ENCODE data around the gene TMEM51.

Gene TMEM51

DNA sequence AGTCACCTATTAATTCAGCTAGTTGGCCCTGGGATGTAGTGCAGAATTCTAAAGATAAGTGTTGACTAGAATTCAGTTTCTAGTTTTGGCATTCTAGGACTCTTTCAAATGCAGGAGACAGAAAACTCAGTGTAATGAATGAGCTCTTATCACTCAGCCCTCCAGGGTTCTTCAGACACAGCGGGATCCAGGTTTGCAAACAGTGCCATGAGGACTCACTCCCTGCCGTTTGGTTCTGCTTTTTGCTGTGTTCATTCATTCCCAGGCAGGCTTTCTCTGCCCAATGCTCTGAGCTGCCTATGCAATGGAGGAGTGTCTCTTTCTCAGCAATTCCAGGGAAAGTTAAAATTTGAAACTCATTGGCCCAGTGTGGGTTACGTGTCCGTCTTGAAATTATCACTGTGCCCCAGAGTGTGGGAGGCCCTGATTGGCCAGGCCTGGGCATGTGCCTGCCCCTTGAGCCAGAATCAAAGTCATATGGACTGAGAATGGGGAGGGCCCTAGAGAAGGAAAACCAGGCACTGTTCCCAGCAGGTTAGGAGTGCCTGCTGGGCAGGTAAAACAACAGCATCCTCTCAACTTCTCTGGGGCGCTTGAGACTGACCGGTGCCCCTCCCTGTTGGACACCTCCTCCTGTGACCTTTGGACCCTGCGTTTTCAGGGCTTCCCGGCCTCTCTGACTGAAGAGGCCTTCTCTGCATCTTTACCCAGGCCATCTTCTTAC is 43.4 kb downstream of the TMEM51 start:
- DNase-seq (ENCODE audit: low read depth): no peak

DNA sequence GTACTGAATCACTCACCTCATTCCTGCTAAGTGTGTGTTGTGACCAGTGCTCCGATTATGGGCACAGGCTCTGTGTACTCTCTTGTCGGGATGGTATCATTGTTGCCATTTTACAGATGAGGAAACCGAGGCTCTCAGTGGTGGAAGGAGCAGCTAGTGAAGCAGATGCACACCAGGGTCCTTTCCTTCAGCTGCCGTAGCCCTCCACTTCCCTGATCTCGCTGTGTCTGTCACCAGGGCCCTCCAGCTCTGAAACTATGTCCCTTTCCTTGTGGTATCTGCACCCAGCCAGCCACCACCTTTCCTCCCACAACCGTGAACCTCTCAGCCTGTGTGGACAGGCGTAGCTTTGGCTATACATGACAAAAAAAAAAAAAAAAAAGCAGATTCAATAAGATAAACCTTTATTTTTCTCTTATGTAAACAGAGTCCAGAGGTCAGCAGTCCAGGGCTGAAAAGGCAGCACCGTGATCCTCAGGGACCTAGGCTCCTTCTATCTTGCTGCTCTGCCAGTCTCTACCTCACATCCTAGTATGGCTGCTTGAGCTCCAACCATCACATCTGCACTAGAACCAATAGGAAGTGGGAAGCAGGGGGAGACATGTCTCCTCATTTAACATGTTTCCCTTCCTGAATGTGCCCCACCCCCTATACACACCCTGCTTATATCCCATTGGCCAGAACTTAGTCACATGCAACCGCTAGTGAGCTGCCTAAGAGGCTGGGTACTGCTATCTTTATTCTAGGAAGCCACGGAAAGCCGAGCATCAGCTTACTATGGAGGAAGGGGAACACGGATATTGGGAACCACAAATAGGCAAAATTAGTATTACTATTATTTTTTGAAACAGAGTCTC is 44.3 kb downstream of the TMEM51 start:
- no peak for DNase-seq (ENCODE audit: low read depth)

DNA sequence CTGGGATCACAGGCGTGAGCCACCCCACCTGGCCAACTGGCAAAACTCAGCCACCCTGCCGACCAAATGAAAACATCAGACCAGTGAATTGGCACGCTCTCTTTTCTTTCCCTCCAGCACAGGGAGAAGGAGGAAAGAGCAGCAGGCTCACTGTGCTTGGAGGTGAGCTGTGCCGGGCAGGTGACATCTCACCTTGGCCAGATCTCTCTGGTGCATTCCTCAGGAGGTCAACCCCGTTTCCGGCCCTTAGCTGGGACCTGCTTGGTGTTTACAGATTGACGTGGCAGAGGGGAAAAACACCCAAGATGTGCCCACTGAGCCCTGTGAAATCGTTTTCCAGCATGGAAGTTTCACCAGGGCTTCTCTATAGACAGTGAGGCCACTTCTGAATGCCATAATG is 45.1 kb downstream of the TMEM51 start:
- DNase-seq (ENCODE audit: low read depth): no peak

DNA sequence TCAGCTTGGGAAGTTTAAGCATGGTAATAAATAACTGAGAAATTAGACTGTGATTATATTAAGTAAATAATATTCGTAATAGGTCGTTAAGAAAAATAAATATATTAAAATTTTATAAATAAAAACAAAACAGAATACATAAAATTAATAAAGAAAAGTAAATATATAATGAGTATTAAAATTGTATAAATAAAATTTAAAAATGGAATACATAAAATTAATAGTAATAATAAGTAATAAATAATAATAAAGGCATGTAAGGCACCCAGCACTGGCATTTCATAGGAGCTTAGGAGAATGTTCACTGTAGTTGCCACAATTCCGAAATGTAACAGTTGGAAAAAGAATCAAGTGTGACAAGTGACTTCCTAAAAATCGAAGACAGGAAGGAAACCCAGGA is 47.7 kb downstream of the TMEM51 start:
- no peak for DNase-seq (ENCODE audit: low read depth)

DNA sequence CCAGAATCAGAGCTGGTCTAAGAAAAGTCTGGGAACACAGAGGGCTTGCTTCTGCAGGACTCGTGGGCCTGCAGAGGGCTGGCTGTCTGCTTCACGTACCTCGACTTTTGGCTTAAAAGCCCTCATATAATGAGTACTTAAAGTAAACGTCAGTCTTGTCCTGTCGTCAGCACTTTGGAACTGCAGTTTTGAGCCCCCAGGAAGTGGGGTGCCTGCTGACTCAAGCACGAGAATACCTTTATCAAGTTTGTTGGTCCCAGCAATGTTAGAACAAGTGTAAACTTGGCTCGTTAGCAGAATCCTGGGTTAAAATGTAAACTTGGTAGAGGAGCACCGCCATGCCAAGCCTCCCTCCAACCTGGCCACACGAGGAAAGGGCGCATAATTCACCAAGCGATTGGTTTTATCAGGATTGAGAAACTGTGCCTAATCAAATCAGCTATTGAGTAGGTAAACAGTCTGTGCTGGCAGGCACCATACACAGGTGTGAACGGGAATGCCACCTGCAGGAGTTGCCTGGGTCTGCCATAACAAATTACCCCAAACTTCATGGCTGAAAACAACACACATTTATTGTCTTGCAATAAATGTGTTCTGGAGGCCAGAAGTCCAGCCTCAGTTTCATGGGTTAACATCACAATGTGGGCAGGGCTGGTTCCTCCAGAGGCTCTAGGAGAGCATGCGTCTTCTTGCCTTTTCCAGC is 48.5 kb downstream of the TMEM51 start:
- DNase-seq (ENCODE audit: low read depth): no peak

DNA sequence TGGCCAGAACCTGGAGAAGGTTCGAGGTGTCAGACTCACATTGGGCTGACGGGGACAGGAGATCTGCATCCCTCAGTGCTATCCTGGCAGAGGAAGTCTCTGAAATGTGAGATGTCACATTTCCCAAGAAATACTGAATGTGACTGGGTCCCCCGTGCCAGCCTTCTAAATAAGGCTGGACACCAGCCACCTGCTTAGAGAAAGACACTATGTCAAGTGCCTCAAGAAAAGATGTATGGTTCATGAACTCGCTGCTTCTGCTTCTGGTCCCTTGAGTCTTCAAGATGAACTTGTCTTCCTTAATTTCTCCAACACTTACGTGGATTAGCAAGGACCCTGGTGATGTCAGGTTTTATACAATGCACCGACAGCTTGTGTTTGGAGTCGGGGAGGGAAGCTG is 51.4 kb downstream of the TMEM51 start:
- DNase-seq (ENCODE audit: low read depth): no peak

DNA sequence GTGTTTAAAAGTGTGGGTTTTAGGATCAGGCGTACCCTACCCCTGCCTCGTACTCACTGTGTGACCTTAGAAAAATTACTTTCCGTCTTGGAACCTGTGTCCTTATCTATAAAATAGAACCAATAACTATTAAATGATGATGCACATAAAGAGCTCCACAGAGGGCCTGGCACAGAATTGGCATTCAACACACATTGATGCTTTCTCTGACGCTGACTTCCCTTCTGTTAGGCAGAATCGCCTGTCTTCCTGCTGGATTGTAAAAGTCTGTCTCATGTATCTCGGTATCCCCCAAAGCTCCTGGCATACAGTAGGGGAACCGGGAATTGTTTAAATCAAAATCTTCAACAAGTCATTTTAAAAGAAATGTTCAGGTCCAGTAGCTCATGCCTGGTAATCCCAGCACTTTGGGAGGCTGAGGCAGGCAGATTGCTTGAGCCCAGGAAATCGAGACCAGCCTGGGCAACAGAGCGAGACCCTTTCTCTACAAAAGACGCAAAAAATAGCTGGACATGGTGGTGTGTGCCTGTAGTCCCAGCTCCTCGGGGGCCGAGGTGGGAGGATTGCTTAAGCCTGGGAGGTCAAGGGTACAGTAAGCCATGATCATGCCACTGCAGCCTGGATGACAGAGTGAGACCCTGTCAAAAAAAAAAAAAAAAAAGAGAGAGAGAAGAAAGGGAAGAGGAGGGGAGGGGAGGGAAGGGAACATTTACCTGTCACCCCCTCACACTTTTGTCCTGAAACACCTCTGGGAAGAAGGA is 52.2 kb downstream of the TMEM51 start:
- no peak for DNase-seq (ENCODE audit: low read depth)

DNA sequence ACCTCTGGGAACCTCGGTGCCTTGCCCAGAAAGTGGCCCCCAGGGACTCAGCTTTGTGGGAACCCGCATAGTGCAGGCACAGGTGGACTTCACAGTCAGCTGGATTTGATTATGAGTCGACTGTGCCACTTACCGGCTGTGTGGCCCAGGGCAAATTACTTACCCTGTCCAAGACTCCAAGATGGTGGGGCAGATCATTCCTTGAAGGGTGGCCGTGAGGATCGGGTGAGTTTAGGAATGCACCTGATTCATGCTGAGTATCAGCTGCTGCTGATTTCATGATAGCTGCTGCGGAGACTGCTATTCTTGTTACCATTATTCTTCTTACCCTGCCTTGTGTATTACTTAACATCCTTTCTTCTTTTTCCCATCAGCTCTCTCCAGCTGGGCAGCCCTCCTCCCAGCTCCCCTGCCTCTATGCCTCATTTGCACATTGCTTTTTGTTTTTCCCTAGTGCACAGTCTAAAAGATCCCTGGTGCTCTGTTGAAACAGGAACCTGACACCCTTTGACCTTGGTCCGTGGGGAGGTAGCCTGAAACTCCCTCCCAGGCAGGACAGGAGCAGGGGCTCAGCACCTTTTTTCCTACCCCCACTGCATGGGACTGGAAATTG is 53.0 kb downstream of the TMEM51 start:
- DNase-seq (ENCODE audit: low read depth): no peak

DNA sequence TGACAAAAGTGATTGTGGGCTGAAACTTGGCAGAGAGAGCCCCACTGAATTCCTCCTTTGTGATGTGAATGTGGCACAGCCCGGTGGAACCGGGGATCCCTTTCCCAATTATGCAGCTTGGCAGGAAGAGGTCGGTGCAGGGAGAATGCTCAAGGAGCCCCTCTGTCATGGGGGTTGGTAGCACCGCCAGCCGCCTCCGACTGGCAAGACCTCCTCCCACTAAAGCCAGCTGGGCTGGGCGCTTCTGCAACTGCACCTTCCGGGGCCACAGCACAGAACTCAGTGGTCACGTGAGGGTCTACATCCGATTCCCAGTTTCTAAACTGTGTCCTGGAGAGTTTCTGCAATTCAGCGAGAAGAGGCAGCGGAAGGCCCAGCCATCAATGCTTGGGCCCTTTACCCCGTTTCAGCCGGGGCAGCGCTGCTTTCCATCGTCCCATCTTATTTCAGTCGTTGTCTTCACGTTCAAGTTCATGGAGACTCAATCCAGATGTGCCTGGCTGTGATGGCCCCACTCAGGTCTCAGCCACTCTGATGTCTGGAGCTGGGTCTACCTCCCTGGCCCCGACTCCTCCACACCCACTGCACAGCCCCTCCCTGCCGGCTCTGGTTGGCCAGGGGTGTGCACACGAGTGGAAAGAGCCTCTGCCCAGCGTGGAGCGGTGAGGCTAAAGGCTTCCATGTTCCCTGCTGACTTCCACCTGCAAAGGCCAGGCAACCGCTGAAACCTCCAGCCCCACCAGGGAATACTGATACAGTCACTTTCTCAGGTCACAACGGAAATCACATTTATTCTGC is 53.7 kb downstream of the TMEM51 start:
- DNase-seq (ENCODE audit: low read depth): no peak

DNA sequence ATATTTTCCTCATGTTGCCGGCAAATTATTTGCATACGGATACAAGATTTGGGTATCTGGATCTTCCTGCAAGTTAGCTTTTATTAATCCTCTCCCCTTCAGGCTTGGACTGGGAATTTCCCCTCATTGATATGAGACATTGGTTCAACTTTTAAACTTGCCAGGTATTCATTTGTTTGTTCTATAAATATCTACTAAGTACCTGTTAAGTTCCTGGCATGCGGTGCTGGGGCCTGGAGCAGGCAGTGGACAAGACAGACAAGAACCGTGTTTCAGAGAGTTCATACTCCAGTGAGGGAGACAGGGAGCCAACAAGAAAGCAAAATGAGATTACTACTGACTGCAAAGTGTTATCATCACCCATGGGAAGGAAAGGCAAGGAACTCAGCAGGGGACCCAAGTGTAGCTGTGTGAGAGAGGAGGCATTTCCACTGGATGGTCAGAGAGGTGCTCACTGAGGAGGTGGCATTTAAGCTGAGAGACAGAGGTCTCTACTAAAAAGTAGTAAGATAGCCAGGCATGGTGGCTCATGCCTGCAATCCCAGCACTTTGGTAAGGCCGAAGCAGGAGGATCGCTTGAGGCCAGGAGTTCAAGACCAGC is 54.4 kb downstream of the TMEM51 start:
- DNase-seq (ENCODE audit: low read depth): no peak

DNA sequence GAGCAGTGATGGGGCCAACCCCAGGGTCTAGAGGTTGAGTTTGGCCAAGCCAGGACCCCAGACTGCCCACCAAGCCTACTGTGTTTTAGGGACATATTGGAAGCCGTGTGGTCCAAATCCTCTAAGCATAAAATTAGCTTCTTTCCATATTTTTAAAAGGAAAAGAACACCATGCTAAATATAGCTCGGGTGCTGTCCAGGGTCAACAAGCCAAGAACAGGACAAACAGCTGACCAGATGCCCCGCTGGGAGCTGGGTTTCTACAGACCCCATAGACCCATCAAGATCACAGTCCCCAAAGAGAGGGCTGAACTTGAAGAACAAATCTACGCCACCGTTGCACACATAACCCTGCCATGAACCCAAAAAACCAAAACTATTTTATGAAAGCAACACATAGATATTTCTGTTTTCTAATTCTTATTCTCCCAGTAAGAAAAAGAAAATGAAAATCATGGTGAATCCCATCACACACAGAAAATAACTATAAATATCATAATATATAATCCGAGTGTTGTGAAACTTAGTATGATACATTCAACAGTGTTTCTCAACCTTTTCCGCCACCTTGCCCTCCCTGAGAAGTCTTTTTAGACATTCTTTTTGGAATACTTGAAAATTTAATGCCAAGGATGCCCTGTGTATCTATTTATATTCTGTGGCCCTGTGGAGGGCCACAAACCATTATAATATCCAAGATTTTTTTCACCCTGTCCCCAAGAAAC is 57.3 kb downstream of the TMEM51 start:
- DNase-seq (ENCODE audit: low read depth): no peak

DNA sequence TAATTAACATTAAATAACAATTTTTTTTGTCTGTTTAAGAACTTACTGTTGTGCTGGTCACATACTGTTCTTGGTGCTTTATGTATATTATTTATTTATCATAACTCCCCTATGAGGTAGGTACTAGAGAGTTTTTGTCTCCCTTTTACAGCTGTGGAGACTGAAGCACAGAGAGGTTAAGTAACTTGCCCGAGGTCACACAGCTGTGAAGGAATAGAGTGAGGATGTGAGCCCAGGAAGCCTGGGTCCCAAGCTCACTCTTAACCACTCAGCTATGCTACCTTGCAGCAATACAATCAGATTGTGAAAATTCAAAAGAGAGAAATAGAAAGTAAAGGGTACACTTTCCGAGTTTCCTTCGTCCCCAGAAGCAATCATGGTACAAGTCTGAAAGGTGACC is 57.9 kb downstream of the TMEM51 start:
- DNase-seq (ENCODE audit: low read depth): no peak

DNA sequence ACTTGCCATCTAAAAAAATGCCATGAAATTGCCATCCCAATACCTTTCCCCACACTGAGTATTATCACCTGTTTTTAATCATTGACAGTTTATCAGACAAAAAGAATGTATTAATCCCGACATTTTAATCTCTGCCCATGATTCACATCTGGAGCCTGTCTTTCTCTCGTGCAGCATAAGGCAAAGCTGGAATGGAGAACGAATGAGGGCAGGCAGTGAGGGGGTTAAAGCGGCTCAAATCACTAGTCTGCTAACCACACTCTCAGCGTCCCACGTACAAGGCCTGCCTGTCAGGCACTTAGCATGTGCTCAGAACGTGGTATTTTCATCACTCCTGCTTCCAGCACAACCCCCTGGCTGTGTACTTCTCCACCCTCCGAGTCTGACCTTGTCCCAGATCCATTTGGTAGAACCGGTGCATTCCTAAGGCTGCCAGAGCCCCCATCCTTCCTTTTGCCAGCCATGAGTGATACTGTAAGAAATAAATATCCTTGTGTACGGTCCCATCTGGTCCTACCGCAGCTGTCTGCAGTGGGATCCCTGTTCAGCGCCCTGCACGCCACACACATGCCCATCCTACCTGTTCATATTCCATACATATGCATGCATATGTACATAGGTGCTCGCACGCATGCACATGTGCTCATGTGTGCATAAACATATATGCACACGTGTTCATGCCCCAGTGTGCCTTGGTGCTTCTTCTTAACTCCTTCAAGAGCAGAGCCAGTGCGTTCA is 58.8 kb downstream of the TMEM51 start:
- no peak for DNase-seq (ENCODE audit: low read depth)

DNA sequence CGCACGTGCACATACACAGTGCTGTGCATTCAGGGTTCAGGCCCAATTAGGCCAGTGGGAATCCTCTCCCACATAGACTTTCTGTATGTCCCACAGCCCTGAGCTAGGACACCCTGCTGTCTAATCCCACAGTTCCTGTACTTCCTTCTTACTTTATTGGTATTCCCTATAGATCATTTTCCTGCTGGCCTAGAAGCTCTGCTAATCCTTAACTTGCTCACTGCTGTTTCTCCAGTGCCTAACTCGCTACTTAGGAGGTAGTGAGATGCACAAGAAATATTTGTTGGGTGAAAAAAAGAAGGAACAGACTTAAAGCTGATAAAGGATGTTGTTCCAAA is 59.4 kb downstream of the TMEM51 start:
- DNase-seq (ENCODE audit: low read depth): no peak

DNA sequence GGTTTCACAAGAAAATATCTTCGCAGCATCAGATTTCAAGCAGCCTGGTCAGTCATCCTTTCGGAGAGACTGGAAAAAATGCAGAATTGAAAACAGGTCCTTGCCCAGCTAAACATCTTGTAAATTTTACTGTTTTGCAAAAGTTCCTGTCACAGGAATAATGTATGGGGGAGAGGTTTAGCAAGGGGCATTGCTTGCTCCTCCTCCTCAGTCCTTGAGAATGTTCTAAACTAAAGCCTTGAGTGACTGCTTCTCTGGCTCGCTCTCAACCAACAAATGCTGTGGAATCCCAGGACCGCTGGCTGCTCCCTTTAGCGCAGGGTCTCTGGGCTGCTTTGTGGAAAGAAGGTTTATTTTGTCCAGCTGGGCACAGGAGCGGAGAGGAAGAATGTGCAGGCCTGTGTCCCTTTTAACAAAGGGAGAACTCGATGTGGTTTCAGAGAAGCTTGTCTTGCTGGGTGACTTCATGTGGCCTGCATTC is 59.8 kb downstream of the TMEM51 start:
- DNase-seq (ENCODE audit: low read depth): no peak

DNA sequence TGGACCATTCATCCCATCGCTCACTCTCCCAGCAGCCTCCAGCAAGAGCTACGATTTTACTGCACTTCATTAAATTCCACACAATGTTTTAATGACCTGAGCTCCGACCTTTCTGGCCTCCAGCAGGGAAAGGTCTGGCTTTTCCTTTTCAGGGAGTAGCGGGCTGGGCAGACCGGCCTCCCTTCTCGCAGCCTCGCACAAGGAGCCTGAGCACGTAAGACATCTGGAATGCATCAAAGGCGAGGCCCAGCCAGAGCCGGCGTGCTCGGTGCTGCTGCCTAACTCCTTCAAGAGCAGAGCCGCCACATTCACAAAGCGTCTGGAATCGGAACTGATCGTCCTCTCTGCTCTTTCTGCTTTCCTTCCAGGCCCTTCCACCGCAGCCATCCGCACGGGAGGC is 61.0 kb downstream of the TMEM51 start:
- DNase-seq (ENCODE audit: low read depth): no peak

DNA sequence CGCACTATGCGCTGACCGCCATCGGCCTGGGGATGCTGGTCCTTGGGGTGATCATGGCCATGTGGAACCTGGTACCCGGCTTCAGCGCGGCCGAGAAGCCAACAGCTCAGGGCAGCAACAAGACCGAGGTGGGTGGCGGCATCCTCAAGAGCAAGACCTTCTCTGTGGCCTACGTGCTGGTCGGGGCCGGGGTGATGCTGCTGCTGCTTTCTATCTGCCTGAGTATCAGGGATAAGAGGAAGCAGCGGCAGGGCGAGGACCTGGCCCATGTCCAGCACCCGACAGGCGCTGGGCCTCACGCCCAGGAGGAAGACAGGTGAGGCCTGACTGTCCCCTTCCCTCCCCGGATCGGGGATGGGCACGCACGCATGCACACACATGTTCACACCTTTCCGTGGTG is 61.6 kb downstream of the TMEM51 start:
- no peak for DNase-seq (ENCODE audit: low read depth)

DNA sequence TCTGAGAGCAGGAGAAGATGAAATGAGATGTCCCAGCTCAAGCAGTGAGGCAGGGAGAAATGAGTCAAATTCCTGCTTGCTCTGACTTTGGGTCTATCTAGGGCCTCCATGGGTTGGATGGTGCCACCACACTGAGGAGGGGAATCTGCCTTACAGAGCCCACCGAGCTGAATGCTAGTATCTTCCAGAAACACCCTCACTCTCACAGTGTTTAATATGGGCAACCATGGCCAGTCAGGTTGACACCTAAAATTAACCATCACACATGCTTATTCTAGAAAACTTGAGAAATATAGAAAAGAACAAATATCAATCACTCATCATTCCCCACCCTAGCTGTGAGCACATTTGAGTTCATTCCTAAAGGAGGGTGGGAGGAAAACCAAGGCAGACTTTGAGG is 64.1 kb downstream of the TMEM51 start:
- DNase-seq (ENCODE audit: low read depth): no peak
